GM12873 (cell line): ENCODE measurements around the gene PRMT5.

ENCODE experiments used
- TF ChIP-seq, protein P1 (sequence below): IDR thresholded peaks from 2 replicates; pipeline ENCODE4 v1.5.1; 2012; ENCODE audit warnings: low read depth, mild to moderate bottlenecking, moderate library complexity, low read length, control low read depth; ENCODE audit not compliant: insufficient read depth; ENCODE audit errors: missing control alignments

PRMT5 gene

DNA sequence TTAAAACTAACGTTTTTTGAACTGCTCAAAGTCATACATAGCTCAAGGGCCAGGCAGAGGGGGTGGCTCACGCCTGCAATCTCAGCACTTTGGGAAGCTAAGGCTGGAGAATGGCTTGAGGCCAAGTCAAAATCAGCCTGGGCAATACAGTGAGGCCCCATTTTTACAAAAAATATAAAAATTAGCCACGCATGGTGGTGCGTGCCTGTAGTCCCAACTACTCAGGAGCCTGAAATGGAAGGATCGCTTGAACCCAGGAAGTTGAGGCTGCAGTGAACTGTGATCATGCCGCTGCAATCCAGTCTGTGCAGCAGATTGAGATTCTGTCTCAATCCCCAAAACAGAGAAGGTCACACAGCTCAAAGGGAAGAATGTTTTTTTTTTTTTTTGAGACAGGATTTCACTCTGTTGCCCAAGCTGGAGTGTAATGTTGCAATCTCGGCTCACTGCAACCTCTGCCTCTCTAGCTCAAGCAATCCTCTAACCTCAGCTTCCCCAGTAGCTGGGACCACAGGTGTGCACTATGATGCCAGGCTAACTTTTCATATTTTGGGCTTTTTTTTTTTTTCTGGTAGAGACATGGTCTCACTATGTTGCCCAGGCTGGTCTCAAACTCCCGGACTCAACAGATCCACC, 13.2 kb downstream of the PRMT5 start:
- TF ChIP-seq, protein P1, sequence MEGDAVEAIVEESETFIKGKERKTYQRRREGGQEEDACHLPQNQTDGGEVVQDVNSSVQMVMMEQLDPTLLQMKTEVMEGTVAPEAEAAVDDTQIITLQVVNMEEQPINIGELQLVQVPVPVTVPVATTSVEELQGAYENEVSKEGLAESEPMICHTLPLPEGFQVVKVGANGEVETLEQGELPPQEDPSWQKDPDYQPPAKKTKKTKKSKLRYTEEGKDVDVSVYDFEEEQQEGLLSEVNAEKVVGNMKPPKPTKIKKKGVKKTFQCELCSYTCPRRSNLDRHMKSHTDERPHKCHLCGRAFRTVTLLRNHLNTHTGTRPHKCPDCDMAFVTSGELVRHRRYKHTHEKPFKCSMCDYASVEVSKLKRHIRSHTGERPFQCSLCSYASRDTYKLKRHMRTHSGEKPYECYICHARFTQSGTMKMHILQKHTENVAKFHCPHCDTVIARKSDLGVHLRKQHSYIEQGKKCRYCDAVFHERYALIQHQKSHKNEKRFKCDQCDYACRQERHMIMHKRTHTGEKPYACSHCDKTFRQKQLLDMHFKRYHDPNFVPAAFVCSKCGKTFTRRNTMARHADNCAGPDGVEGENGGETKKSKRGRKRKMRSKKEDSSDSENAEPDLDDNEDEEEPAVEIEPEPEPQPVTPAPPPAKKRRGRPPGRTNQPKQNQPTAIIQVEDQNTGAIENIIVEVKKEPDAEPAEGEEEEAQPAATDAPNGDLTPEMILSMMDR, result no peak

GRCh38 chr14:22910916-22911315, 18.3 kb downstream of the PRMT5 start:
- TF ChIP-seq, protein P1, result no peak

GRCh38 chr14:22908601-22909000, 20.6 kb downstream of the PRMT5 start:
- TF ChIP-seq, protein P1, result no peak

DNA sequence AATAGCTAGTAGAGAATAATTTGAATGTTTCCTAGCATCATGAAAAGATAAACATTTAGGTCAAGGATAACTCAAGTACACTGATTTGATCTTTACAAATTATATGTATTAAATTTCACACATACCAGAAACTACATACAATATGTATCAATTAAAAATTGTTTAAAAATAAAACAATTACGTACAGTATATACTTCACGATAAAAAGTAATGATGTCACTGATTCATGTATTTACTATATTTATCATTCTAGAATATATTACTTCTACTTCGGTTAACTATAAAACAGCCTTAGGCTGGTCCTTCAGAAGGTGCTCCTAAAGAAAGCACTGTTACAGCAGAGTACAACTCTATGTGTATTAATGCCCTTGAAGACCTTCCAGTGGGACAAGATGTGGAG, 21.7 kb downstream of the PRMT5 start:
- TF ChIP-seq, protein P1, result no peak

DNA sequence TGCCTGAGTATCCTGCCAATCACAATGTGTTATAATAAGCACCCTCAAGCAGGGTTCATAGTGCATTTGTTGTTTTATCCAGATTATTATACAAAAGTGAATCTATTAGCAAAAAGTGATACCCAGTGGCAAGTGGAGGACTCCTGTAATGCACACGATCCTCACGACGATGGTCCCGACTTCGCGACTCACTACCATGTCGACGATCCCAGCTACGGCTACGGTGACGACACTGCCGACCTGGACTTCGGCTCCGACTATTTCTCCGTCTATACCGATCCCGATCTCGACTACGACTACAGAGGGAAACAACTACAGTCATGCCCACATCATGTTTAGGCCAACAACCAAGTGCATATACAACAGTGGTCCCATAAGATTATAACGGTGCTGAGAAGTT, 23.1 kb downstream of the PRMT5 start:
- TF ChIP-seq, protein P1, result no peak

DNA sequence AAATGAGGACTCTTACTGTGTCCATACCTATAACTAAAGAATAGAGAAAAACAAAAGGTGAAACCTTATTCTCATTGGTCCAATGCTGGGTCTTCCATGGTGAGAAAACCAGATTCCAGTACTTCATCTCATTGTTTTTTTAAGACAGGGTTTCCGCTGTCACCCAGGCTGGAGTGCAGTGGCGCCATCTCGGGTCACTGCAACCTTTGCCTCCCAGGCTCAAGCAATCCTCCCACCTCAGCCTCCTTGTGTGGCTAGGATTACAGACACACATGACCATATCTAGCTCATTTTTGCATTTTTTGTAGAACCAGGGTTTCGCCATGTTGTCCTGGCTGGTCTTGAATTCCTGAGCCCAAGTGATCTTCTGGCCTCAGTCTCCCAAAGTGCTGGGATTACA, 23.5 kb downstream of the PRMT5 start:
- TF ChIP-seq, protein P1, result no peak

DNA sequence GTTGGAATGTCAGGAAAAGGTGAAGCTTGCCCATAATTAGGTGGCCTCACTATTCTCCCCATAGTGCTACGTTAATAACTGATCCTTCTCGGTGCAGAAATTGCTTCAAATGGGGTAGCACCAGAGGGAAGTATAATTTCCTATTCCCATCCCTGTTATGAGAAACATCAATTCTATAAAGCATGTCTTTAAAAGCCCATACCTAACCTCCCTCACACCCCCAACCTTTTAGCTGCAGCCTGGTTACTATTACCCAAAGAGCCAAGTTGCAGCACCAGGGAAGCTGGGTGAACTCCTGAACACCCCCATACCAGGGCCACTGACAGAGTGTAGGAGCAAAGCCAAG, 25.5 kb downstream of the PRMT5 start:
- TF ChIP-seq, protein P1, result no peak
